H4 (cell line): Measurements from ENCODE around the gene HOXD12. TPM values are rescaled to one million over a fixed set of nuclear protein-coding genes. Genes with fewer than 3 reads are reported as not detected.

Source experiments
- DNase-seq: peaks from one replicate; pipeline ENCODE4 v3.0.0-alpha.2; 2015; ENCODE audit warnings: low spot score
- total RNA-seq: library from RNA; depleted of rRNA; stranded (reverse); fragments of >200 nt; shearing (Covaris generic); gene quantifications from 2 replicates; pipeline ENCODE4 v1.2.3, GENCODE V29; 2014

HOXD12 gene
- total RNA-seq, 1 experiment from 2014 or later = not detected

GRCh38 chr2:176118601-176119339, 19.2 kb downstream of the HOXD12 start:
- peak; percentile 64 for DNase-seq

- DNase-seq = no peak
Observed at GRCh38 chr2:176120364-176121189, 21.0 kb downstream of the HOXD12 start.

- no peak for DNase-seq
Observed at GRCh38 chr2:176121190-176122051, 21.8 kb downstream of the HOXD12 start.

- no peak for DNase-seq
Observed at GRCh38 chr2:176122052-176122682, 22.6 kb downstream of the HOXD12 start.

GRCh38 chr2:176122683-176123410, 23.3 kb downstream of the HOXD12 start, which contains the start of gene HOXD9:
Gene HOXD9, plus strand, starts transcription at chr2:176122719. Its CDS starts 50 bp downstream, at chr2:176122769.
- DNase-seq = peak; percentile 63

- DNase-seq = no peak
Observed at GRCh38 chr2:176123411-176124109, 24.0 kb downstream of the HOXD12 start.

- no peak for DNase-seq
Observed at GRCh38 chr2:176124110-176124946, 24.7 kb downstream of the HOXD12 start.

GRCh38 chr2:176124947-176125771, 25.6 kb downstream of the HOXD12 start:
- DNase-seq = no peak

GRCh38 chr2:176125772-176126054, 26.1 kb downstream of the HOXD12 start:
- DNase-seq = no peak

GRCh38 chr2:176126929-176127773, 27.6 kb downstream of the HOXD12 start:
- DNase-seq = no peak

GRCh38 chr2:176127774-176128072, 28.1 kb downstream of the HOXD12 start:
- DNase-seq = no peak

GRCh38 chr2:176128172-176128981, 28.8 kb downstream of the HOXD12 start:
- no peak for DNase-seq

GRCh38 chr2:176128982-176129796, 29.6 kb downstream of the HOXD12 start, which contains the start of gene HOXD8:
Gene HOXD8, plus strand, starts transcription at chr2:176129705. Its CDS starts 662 bp downstream, at chr2:176130367.
- DNase-seq = no peak

GRCh38 chr2:176129813-176130146, 30.2 kb downstream of the HOXD12 start:
- no peak for DNase-seq

- no peak for DNase-seq
Observed at GRCh38 chr2:176130147-176130956, 30.8 kb downstream of the HOXD12 start.
